Measurements from ENCODE around the gene KLHDC9.
"Not testable (repeated sequence)": the region's sequence is repeated elsewhere in the genome, so short reads cannot be mapped to it uniquely, and the experiment has no call there.

Gene KLHDC9

DNA sequence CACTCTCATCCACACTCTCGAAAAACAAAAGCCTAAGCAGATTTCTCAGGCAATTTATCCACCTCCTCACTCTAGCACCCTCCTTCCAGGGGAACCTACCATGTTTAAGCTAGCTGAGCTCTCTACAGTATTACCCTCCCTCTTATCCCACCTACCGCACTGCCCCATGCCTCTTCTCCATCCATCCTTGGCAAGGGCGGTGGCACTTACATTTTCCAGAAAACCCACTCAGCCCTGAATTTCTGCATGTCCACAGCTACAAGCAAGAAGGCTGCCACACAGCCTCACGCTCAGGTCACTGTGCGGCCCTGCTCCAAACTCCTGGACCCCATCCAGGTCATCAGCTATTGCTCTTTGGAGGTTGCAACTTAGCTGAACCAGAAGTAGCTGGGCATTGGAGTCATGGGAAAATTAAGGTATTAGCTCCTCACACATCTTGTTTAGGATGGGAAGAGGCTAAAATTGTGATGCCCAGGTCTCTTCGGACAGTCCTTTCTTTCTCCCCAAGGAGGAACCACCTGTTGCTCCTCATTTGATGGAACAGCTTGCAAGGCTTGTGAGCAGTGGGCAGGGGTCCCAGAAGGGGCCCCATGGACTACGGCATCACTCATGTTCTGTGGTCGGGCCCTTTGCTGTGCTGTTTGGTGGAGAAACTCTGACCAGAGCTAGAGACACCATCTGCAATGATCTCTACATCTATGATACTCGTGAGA is 1.1 kb downstream of the KLHDC9 start:
- DNase-seq = no peak

DNA sequence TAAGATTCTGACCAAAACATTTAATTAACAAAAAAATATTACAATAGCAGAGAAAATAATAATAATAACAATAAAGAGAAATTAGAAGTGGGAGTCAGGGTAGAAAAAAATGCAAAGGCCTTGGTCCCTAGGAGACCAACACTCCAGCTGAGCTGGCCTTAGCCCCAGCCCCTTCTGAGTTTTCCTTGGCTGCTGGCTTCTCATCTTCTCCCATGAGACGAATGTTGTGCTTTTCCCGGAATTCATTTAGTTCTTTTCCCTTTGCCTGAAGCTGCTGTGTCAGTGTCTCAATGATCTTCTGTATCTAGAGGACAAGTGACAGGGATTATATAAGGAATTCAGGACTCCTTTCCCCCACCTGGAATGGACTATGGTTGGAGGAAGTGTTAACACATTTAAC is 2.4 kb downstream of the KLHDC9 start:
- no peak for DNase-seq

DNA sequence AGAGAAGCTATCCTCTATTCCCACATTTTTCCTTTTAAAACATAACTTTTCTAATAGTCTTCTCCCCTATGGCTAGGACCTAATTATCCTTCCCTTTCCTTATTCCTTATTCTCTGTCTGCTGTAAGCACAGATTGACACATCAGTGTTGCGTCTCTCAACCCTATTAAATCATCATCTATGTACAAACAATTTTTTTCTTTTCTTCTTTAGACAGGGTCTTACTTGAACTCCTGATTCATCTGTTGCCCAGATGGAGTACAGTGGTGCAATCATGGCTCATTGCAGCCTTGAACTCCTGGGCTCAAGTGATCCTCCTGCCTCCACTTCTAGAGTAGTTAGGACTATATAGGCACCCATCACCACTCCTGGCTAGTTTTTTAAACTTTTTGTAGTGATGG is 8.3 kb downstream of the KLHDC9 start:
- no peak for DNase-seq

DNA sequence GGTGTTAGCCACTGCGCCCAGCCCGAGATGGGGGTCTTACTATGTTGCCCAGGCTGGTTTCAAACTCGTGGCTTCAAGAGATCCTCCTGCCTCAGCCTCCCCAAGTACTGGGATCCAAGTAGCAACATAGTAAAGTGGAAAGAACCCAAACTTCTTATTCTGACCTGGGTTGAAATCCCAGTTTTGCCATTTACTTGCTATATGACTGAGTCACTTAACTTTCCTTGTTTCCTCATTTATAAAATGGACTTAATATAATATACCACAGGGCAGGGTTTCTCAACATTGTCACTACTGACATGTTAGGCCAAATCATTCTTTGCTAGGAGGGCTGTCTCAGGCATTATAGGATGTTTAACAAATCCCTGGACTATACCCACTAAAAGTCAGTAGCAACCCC is 13.0 kb downstream of the KLHDC9 start:
- DNase-seq = no peak

DNA sequence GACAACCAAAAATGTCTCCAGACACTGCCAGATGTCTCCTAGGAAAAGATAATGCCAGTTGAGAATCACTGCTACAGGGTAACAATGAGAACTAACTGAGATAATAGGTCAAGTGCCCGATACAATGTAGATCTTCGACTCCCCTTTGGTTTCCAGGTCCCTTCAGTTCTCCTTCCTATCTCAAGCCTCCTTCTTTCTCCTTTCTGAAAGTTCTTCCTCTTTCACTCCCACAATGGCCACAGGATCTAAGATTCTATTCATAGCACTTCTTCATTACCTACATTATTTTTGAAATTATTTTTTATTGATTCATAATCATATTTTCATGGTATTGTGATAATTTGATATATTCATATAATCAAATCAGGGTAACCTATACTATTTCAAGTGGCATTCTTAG is 13.4 kb downstream of the KLHDC9 start:
- DNase-seq = no peak

DNA sequence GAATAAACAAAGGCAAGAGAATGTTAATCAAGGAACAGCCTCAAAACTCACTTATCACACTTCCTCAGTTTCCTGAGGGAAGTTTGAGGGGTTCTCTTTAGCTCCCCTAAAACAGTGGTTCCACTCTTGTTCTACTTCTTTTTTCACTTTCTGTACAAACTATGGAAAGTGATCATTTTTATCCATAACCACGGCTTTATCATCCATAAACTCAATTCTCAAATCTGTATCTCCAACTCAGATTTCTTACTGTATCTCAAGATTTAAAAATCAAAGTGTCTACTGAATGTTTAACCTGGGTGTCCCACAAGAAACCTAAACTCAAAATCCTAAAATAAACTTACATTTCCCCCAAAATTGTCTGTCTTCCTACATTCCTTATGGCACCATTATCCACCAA is 15.8 kb downstream of the KLHDC9 start:
- DNase-seq = no peak

DNA sequence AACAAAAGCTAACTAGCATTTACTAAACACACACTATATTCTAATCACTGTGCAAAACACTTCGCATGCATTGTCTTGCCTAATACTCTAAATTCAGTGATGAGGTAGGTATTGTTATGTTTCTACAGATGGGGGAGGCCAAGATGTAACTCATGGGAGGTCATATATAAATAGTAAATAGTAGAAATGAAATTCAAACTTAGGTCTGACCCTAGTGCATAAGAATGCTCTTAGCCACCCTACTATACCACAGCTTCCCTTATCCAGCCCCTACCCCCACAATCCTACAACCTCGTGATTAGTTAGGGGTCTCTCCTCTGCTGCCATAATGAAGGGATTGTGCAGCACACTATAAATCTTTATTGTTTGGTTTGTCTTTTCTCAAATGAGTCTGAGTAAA is 16.4 kb downstream of the KLHDC9 start:
- no peak for DNase-seq

DNA sequence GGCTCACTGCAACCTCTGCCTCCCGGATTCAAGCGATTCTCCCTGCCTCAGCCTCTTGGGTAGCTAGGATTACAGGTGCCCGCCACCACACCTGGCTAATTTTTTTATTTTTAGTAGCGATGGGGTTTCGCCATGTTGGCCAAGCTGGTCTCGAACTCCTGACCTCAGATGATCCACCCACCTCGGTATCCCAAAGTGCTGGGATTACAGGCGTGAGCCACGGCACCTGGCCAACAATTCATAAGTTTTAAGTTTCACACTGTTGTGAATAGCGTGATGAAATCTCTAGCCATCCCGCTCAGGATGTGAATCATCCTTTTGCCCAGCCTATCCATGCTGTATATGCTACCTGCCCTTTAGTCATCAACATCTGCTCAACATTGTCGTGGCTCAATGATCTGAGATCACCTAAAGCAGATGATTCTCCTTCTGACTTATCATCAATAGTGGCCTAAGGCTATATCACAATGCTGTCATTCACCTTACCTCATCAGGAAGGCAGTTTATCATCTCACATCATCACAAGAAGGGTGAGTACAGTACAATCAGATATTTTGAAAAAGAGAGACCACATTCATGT is 17.1 kb downstream of the KLHDC9 start:
- no peak for DNase-seq

DNA sequence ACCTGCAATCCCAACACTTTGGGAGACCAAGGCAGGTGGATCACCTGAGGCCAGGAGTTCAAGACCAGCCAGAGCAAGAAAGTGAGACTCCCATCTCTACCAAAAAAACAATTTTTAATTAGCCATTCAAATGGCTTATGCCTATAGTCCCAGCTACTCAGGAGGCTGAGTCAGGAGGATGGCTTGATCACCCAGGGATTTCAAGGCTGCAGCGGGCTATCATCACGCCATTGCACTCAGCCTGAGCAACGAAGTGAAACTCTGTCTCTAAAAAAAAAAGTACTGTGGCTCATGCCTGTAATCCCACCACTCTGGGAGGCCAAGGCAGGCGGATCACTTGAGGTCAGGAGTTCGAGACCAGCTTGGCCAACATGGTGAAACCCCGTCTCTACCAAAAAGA is 17.8 kb downstream of the KLHDC9 start:
- DNase-seq = not testable (repeated sequence)

DNA sequence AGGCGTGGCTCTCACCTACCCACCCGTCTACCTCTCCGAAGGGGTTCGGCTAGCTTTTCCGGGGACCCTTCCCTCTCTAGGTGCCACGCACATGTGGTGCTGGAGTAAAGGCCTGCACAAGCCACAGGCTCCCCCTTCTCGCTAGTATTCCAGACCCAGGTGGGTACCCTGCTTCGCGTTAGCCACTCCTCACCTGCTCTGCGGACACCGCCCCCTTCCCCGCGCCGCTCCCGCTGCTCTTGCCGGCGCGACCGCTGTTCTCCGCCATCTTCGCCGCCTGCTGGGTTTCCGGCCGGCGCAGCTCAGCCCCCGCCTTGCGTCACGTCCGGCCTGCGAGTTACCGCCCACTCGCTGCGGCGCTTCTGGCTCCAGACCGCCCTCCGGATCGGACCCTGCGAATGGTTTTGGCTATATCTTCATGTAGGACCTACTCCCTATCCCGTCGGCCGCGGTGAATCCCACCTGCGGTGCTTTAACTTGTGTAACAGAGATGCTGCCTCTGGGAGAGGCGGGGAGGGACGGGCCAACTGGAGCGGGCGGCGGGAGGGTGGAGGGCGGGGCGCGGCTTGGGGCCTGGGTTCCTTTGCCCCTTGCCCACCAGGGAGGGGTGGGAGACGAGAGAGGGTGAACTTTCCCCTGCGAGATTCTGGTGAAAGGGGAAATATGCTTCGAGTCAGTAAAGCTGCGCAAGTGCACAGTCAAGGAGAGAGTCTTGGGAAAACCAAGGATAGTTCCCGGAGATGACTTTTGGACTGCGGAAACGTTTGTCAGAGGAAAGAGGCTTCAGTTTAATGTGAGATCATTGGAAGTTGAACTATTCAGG is 19.8 kb downstream of the KLHDC9 start, which contains the start of the genes NIT1 and PFDN2:
Gene NIT1 (plus strand): TSS at position 347 of the 823 bp plus-strand sequence. CDS start 72 bp downstream, at position 419.
Gene PFDN2 (minus strand): TSS at position 279 of the 823 bp plus-strand sequence. CDS start 11 bp downstream, at position 268.
- peak; percentile 86 for DNase-seq

DNA sequence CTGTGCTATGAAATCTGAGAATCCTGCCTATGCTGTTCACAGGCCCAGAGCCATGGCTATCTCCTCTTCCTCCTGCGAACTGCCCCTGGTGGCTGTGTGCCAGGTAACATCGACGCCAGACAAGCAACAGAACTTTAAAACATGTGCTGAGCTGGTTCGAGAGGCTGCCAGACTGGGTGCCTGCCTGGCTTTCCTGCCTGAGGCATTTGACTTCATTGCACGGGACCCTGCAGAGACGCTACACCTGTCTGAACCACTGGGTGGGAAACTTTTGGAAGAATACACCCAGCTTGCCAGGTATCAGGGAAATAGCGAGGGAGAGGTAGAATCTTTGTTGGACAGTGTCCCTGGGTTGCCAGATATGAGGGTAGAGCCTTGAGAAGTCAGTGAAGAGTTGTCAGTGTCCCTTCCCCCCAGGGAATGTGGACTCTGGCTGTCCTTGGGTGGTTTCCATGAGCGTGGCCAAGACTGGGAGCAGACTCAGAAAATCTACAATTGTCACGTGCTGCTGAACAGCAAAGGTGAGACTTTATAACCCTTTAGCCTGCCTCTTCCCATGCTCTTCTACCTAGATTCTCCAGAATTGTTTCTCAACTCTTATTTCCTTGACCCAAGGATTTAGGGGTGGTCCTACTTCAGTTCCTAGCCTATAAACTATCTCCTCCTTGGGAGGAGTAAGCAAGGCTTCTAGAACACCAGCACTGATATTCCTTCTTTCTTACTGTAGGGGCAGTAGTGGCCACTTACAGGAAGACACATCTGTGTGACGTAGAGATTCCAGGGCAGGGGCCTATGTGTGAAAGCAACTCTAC is 21.1 kb downstream of the KLHDC9 start:
- no peak for DNase-seq

DNA sequence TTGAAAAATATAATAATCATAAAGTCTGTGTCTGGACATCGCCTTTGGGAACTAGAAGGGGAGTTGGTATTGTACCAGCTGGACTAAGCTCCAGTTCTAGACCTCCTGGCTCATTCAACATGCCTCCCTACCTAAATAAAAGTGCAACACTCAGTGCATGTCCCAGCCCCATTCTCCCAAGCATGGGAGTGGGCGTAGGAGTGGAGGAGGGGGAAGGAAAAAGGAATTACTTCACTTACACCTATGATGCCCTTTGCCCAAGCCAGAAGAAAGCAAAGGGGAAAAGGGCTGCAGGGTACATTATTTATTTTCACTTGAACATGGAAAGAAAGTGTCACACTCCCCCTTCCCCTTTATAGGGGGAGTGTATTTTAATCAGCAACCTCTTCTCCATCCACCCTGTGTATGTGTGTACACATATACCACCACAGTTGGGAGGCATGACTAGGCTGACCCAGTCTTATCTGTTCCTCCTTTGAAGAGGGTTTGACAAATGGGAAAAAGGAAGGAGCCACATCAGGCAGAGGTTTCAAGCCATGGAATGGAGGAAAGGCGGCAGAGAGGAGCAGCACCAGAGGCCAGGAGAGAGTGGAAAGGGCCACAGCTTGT is 23.0 kb downstream of the KLHDC9 start:
- DNase-seq = no peak

DNA sequence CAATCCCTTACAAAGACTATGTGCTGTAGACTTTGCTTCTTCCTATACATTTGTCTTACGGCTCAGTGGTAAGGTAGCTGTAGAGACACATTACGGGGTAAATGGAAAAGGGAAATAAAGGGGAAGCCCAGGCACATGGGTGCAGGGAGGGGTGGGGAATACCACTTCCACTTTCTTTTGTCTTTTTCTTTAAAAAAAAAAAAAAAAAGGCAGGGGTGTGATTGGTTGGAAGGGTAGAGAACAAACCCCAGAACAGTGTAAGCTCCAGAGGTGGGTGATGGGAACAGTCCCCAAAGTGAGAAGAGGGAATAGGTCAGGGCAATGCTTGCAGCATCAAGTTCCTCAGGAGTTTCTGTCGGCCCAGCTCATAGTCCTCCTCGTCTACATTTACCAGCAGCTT is 23.7 kb downstream of the KLHDC9 start:
- no peak for DNase-seq

DNA sequence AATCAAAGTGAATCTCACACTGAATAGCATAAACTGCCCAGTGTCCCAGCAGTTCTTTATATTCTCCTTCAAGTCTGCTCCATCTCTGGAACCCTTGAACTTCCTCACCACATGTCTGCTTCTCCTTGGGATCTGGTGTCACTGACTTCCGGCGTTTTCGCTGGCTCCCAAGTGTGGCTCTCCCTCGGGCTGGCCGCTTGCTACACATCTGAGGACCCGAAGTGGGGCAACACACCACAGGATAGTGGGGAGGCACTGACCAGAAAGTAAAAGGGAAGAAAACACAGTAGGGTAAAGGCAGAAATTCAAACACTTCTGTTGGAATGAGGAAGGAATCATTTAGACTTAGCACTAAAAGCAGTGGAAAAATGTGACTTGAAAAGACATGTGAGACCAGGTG is 24.8 kb downstream of the KLHDC9 start:
- no peak for DNase-seq

DNA sequence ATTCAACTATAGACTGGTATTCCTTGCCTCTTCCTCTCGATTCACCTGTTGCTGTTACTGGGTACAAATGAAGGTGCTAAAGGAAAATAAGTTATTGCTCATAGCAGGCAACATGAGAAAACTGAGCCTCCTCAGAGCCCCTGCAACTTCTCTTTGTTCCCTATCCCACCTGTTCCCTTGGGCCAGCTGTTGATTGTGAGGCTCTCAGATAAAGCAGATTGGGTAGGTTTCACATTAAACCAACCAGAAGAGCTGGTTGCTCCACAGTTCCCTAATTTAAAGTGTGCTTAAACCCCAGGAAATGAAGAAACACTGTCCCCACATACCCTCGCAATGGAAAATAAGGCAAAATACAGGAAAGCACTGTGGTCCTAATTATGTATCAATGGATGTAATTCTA is 29.5 kb downstream of the KLHDC9 start:
- DNase-seq = no peak

DNA sequence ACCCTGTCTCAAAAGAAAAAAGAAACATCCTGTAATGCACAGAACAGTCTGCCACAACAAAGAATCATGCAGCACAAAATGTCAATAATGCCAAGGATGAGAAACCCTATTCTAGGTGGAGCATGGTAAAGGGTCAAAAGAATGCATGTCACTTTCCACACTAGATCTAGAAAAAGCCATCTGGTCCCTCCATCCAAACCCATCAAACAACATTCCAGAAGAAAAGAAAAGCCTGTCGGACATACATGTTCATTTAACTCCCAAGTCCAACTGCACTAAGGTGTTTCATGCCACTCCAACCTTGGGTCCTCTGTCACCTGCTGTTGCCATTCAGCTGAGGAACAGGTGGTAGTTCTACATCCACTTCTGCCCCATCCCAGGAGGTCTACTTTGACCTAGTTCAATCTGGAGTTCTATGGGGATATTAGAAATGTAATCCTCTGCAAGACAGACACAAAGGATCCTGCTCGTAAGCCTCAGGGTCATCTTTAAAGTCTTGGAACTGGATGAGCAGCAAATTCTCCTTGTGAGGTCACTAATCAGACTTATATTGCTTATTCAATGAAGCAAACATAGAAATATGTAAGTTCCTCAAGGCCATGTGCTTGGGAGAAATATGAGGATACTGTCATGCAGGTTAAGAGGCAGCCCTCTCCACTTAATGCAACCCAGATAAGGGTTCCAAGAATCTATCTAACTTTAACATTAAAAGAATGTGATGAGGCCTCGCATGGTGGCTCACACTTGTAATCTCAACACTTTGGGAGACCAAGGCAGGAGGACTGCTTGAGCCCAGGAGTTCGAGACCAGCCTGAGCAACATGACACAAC is 30.6 kb downstream of the KLHDC9 start:
- DNase-seq = no peak

DNA sequence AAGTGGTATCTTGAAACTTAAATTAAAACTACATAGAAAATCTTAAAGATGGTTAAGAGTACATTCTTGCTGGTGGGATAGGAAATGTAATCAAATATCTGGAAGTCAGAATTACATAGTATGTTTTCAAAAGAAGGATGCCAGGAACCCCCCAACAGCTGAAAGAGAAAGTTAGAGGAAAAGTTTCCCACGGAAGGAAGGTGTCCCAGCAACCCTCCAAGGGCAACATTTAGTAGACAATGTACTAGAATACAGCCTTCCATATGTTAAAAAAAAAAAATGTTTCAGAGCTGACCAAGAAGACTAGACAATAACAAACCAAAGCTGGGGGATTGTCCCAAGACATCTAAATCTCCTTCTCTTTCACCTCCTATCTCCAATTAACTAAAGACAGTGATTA is 32.1 kb downstream of the KLHDC9 start:
- no peak for DNase-seq

DNA sequence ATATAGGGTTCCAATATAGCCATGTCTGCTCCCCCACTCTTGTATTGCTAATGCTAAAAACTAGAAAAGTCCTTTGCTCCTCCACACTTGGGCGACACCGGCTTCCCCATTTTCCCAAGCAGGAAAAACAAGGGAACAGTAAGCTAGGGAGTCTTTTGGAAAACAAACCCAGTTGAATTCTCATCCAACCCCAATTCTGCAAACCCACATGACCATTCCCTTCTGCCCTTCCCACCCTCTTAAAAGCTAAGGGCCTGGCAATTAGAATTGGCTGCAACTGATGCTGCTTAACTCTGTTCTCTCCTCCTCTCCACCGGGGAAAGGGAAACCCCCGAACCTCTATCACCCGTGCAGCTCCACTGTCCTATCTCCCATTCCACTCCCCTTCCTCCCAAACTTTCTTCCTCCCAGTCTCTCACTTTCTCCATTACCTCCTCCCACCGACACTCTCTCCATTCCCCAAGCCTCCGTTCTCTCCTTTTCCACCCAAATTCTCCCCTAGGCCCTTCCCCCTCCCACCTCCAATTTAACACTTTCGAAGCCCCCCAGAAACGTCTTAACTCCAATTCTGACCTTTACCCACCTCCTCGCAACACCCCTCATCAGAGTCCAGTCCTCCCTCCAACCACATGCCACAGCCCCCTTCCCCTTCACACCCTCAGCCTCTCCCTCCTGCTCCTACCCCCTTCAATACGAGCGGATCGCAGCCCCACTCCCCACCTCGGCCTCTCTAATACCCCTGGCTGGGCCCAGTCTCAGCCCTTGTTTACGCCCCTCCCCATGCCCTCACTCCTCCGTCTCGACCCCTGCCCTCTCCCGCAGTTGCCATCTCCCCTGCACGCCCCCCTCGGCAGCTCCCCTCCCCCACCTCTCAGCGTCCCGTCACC is 33.6 kb downstream of the KLHDC9 start:
- DNase-seq = no peak

DNA sequence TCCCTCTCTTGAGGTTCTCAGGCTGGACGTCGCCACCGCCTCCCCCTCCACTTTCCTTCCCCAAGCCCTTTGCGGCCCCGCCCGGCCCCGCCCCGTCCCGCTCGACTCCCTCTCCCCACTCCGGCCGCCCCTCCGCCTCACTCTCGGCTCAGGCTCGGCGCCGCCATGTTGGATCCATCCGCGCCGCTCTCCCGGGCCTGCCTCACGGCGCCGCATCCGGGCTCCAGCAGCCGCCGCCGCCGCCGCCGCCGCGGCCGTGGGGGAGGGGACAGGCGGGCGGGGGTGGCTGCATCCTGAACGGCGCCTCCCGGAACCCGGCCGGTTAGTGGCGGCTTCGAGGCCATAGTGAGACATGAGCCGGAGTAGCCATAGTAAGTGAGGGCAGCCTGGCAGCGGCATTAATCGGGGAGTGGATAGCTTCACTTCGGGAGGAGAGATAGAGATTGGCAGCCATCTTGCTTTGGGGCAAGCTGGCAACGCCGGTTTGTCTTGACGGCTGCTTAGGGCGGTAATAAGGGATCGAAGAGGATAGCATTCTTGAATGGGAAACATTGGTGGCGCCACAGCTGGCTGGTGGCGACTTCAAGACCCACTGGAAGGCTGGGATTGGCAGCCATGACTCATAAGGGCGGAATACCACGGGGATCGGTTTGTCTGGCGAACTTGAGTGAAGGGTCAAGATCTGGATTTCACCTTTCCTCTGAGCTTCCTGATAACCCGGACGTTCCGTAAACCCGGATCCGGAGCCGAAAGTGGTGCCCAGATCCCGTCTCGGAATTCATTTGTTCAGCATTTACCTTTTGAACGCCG is 34.5 kb downstream of the KLHDC9 start, which contains the start of gene DEDD:
Gene DEDD (minus strand): TSS at position 258 of the 810 bp plus-strand sequence. CDS start 8,205 bp downstream, outside the sequence.
- DNase-seq = peak; percentile 96
